Skeletal muscle satellite cell (primary cell): Measurements from ENCODE around the gene ITPR3.

Source experiments
- H3K27me3 ChIP-seq: 2 replicates; pipeline ENCODE4 v1.7.0; 2013; ENCODE audit warnings: low read length; ENCODE audit not compliant: control insufficient read depth, insufficient read depth
- H3K36me3 ChIP-seq: 2 replicates; pipeline ENCODE4 v1.7.0; 2013; ENCODE audit warnings: mild to moderate bottlenecking, control low read depth, low read length; ENCODE audit not compliant: insufficient read depth
- H3K4me1 ChIP-seq: 2 replicates; pipeline ENCODE4 v1.7.0; 2013; ENCODE audit warnings: low read length; ENCODE audit not compliant: control insufficient read depth, insufficient read depth
- H3K4me2 ChIP-seq: 2 replicates; pipeline ENCODE4 v1.7.0; 2013; ENCODE audit warnings: mild to moderate bottlenecking, low read length
- H3K4me3 ChIP-seq: 2 replicates; pipeline ENCODE4 v1.7.0; 2013; ENCODE audit warnings: low read length
- H3K9ac ChIP-seq: 2 replicates; pipeline ENCODE4 v1.7.0; 2013; ENCODE audit warnings: mild to moderate bottlenecking, low read depth, low read length, moderate library complexity
- H3K9me3 ChIP-seq: replicated peaks from 2 replicates; pipeline ENCODE4 v1.7.0; 2013; ENCODE audit warnings: mild to moderate bottlenecking, control low read depth, low read length

ITPR3 gene

GRCh38 chr6:33651403-33651802 is 30.3 kb downstream of the ITPR3 start:
- Histone ChIP-seq H3K27me3 (no peaks in the 10 kb centered on the region), H3K4me3 (no peak overlapping the region), H3K4me1 (no peaks in the 10 kb centered on the region), H3K4me2 (no peak overlapping the region), H3K9me3 (no peaks in the 10 kb centered on the region), H3K9ac (no peak overlapping the region), H3K36me3 (peaks cover 45% of the 10 kb centered on the region)

- no peaks in the 10 kb centered on the region for H3K27me3 ChIP-seq
- no peak overlapping the region for H3K4me2 ChIP-seq
- no peak overlapping the region for H3K9ac ChIP-seq
- no peaks in the 10 kb centered on the region for H3K9me3 ChIP-seq
- no peak overlapping the region for H3K4me3 ChIP-seq
- peaks cover 49% of the 10 kb centered on the region for H3K36me3 ChIP-seq
- H3K4me1 ChIP-seq: no peaks in the 10 kb centered on the region
These were observed 30.9 kb downstream of the ITPR3 start for GRCh38 chr6:33652002-33652401.

DNA sequence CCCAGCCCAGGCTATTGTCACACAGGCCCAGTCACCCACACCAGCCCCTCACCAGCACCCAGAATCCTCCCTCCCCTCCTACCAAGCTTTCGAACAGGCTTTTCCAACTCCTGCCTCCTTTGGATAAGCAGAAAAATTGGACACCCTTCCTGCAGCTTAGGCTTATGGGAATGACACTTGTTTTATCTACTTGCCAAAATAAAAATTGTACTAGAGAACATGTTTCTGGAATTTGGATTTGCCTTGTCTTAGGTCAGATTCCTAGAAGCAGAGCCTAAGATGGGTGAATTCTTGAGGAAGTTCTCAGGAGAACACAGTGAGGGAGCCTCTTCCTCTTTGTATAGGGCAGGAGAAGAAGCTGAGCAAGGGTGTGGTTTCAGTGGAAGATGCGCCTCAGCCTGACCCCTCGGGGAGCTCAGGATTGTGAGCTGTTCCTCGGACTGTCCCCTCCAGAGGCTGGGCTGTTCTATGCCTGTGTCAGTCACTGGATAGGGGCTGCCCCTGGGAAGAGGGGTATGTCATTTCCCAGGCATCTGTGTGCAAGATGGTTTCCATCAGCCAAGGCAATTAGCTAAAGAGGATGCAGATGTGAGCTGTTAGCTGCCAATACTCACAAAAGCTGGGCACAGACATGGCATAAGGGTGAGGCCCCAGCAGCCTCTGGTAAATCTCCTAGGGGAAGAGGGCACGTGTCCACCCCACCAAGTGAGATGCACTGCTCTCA is 33.9 kb downstream of the ITPR3 start:
- H3K4me1 ChIP-seq: no peaks in the 10 kb centered on the region

GRCh38 chr6:33656844-33657243 is 35.7 kb downstream of the ITPR3 start:
- Histone ChIP-seq H3K4me1 (no peaks in the 10 kb centered on the region), H3K4me2 (no peak overlapping the region), H3K9me3 (no peaks in the 10 kb centered on the region), H3K4me3 (no peak overlapping the region), H3K36me3 (peaks cover 55% of the 10 kb centered on the region), H3K27me3 (no peaks in the 10 kb centered on the region), H3K9ac (no peak overlapping the region)

More for the DNA sequence above, 33.9 kb downstream of the ITPR3 start:
- Histone ChIP-seq H3K4me2 (no peak overlapping the region), H3K4me3 (no peak overlapping the region), H3K27me3 (no peaks in the 10 kb centered on the region), H3K36me3 (peaks cover 52% of the 10 kb centered on the region), H3K9me3 (no peaks in the 10 kb centered on the region), H3K9ac (no peak overlapping the region)

DNA sequence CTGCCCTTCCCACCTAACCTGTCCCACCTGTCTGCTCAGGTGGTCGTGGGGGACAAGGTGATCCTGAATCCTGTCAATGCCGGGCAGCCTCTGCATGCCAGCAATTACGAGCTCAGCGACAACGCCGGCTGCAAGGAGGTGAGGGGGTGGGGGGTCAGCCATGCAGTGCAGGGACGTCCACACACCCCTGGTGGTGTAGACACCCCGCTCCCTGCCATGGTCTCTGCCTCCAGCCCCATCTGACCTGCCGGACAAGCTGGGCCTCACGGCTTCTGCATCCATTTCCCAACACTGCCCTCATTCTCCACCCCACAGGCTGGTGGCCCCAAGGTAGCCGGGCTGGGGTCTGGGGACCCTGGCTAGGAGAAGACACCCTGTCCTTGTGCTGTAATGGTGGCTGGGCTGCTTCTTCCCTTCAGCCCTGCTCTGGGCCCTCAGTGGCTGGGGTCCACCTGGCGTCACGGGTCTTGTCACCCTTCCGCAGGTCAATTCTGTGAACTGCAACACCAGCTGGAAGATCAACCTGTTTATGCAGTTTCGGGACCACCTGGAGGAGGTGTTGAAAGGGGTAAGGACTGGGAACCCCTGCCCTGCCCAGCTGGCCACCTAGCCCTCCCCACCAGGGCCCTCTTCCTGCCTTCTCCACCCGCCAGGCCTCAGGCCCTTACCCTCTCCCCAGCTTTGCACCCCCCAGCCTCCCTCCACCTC is 38.0 kb downstream of the ITPR3 start:
- Histone ChIP-seq H3K9ac (no peak overlapping the region), H3K4me3 (no peak overlapping the region), H3K36me3 (peaks cover 60% of the 10 kb centered on the region), H3K9me3 (no peaks in the 10 kb centered on the region), H3K27me3 (no peaks in the 10 kb centered on the region), H3K4me2 (no peak overlapping the region), H3K4me1 (no peaks in the 10 kb centered on the region)

DNA sequence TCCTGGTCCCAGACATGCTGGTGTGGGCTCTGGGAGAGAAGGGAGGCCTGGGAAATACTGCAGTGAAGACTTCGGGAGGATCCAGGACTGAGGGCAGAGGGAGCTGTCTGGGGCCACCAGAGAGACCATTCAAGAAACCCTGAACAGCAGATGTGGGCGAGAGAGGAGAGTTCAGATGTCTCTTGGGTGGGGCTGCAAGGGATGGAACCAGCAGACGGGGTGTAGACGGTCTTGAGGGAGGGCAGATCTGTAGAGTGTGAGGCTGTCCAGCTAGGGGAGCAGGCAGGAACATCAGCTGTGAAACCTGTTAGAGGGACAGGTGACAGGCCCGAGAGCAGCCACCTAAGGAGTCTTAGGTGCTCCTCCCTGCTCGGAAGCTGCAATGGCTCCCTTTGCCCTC is 38.9 kb downstream of the ITPR3 start:
- H3K4me2 ChIP-seq: no peak overlapping the region
- H3K4me1 ChIP-seq: no peaks in the 10 kb centered on the region
- no peaks in the 10 kb centered on the region for H3K27me3 ChIP-seq
- no peak overlapping the region for H3K4me3 ChIP-seq
- H3K9me3 ChIP-seq: no peaks in the 10 kb centered on the region
- H3K36me3 ChIP-seq: peaks cover 61% of the 10 kb centered on the region
- no peak overlapping the region for H3K9ac ChIP-seq

GRCh38 chr6:33661106-33661838 is 40.1 kb downstream of the ITPR3 start:
- no peak overlapping the region for H3K9ac ChIP-seq

DNA sequence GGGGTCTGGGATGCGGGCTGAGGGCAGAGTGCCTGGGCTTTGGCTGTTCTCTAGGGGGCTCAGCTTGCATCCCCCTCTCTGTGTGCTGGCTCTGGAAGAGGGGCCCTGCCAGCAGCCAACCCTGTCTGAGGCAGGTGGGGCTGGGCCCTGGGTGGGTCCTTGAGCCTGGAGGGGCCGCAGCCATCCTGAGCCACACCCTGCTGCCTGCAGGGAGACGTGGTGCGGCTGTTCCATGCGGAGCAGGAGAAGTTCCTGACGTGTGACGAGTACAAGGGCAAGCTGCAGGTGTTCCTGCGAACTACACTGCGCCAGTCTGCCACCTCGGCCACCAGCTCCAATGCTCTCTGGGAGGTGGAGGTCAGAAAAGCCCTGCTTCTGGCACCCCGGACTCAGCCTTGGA is 41.2 kb downstream of the ITPR3 start:
- Histone ChIP-seq H3K4me3 (no peak overlapping the region), H3K36me3 (peaks cover 60% of the 10 kb centered on the region), H3K4me2 (no peak overlapping the region), H3K4me1 (no peaks in the 10 kb centered on the region), H3K9ac (no peak overlapping the region), H3K9me3 (no peaks in the 10 kb centered on the region), H3K27me3 (no peaks in the 10 kb centered on the region)

More at GRCh38 chr6:33661106-33661838, 40.1 kb downstream of the ITPR3 start:
- no peaks in the 10 kb centered on the region for H3K27me3 ChIP-seq
- H3K4me2 ChIP-seq: no peak overlapping the region
- H3K4me1 ChIP-seq: no peaks in the 10 kb centered on the region
- no peaks in the 10 kb centered on the region for H3K9me3 ChIP-seq
- H3K4me3 ChIP-seq: no peak overlapping the region
- H3K36me3 ChIP-seq: peaks cover 58% of the 10 kb centered on the region

DNA sequence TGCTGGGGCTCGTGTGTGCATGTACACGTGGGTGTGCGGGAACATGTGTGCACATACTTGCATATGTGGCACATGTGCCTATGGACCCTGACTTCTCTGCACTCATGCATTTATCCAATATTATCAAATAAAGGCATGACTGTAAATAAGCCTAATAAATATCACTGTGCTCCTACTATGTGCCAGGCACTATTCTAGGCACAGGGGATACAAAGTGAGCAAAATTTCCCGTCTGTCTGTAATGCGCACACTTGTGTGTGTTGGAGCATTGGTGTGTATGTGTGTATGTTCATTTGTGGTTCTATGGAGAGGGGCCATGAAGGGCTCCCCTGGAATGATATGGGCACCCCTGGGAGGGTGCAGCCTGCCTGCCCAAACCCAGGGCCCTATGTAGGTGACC is 41.9 kb downstream of the ITPR3 start:
- Histone ChIP-seq H3K4me3 (no peak overlapping the region), H3K27me3 (no peaks in the 10 kb centered on the region), H3K4me1 (no peaks in the 10 kb centered on the region), H3K9ac (no peak overlapping the region), H3K36me3 (peaks cover 60% of the 10 kb centered on the region), H3K9me3 (no peaks in the 10 kb centered on the region), H3K4me2 (no peak overlapping the region)

- Histone ChIP-seq H3K9ac (no peak overlapping the region), H3K4me2 (no peak overlapping the region), H3K4me1 (no peaks in the 10 kb centered on the region), H3K27me3 (no peaks in the 10 kb centered on the region), H3K36me3 (peaks cover 61% of the 10 kb centered on the region), H3K4me3 (no peak overlapping the region), H3K9me3 (no peaks in the 10 kb centered on the region)
These were observed 42.8 kb downstream of the ITPR3 start for GRCh38 chr6:33663727-33664449.

DNA sequence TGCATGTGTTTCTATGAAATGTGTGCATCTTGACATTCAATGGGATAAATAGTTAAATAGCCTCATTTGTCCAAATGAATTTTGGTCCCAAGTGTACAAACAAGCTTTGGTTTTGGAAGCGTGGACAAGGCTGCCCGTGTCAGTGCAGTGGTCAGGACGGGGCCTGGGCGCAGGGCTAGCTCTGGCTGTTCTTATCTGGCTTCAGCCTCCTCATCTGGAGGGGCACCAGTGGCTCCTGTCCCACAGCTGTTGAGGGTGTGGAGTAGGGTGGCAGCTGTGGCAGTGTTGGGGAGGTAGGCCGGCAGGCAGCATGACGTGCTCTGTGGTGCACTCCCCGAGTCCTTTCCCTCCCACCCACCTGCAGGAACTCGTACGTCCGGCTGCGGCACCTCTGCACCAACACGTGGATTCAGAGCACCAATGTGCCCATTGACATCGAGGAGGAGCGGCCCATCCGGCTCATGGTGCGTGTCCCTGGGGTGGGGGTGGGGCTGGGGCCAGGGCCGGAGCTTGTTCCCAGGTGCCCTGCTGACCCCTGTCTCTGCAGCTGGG is 43.5 kb downstream of the ITPR3 start:
- H3K27me3 ChIP-seq: no peaks in the 10 kb centered on the region
- peaks cover 63% of the 10 kb centered on the region for H3K36me3 ChIP-seq
- no peak overlapping the region for H3K4me2 ChIP-seq
- H3K9me3 ChIP-seq: no peaks in the 10 kb centered on the region
- no peaks in the 10 kb centered on the region for H3K4me1 ChIP-seq
- no peak overlapping the region for H3K4me3 ChIP-seq
- H3K9ac ChIP-seq: no peak overlapping the region
